GM12891 (cell line): Measurements from ENCODE around the gene S100A4.

Experiments
- POLR2A ChIP-seq: IDR thresholded peaks from 2 replicates; pipeline ENCODE4 v1.6.1; 2011; ENCODE audit warnings: low read depth, low read length, control low read depth
- POLR2AphosphoS5 ChIP-seq: IDR thresholded peaks from 2 replicates; pipeline ENCODE4 v1.6.1; 2011; ENCODE audit warnings: low read depth, low read length, control low read depth
- POU2F2 ChIP-seq: IDR thresholded peaks from 2 replicates; pipeline ENCODE4 v1.6.1; 2011; ENCODE audit warnings: low read depth, mild to moderate bottlenecking, control low read depth, low read length, moderate library complexity
- TAF1 ChIP-seq: IDR thresholded peaks from 2 replicates; pipeline ENCODE4 v1.6.1; 2011; ENCODE audit warnings: low read depth, low read length, control low read depth

GRCh38 chr1:153549741-153550397, 4.3 kb upstream of the S100A4 start:
- TF ChIP-seq POLR2AphosphoS5, result no peak
- no peak for TF ChIP-seq POLR2A
- TF ChIP-seq TAF1, result no peak
- no peak for TF ChIP-seq POU2F2
